ENCODE measurements around the gene IQCH. TPM values are rescaled to one million over a fixed set of nuclear protein-coding genes. Genes with fewer than 3 reads are reported as not detected.
"Not testable (repeated sequence)": the region's sequence is repeated elsewhere in the genome, so short reads cannot be mapped to it uniquely, and the experiment has no call there.

IQCH gene
- polyA plus RNA-seq, 3 donors: 0.35 to 0.90 (median 0.45) TPM

GRCh38 chr15:67241132-67241855 is 13.3 kb upstream of the IQCH start:
- no peak overlapping the region for H3K27ac ChIP-seq (ENCODE audit: low read depth, low read length)
- WGBS, 3 donors: 69 to 86% (median 79%) methylated on average over 4 of the region's 4 CpGs

- no peak overlapping the region for H3K27ac ChIP-seq (ENCODE audit: low read depth, low read length)
- 45 to 62% (median 47%) methylated on average over 3 of the region's 3 CpGs for WGBS, 3 donors
Observed at GRCh38 chr15:67242708-67243111, 11.9 kb upstream of the IQCH start.

- no peak overlapping the region for H3K27ac ChIP-seq (ENCODE audit: low read depth, low read length)
- WGBS, 3 donors: 91 to 97% (median 92%) methylated on average over 3 of the region's 3 CpGs
Observed at GRCh38 chr15:67244971-67245478, 9.6 kb upstream of the IQCH start.

- WGBS, 3 donors: 96 to 98% (median 97%) methylated on average over 5 of the region's 5 CpGs
- H3K27ac ChIP-seq (ENCODE audit: low read depth, low read length): not testable (repeated sequence)
Observed at GRCh38 chr15:67246606-67247005, 8.0 kb upstream of the IQCH start.

- H3K27ac ChIP-seq (ENCODE audit: low read depth, low read length): no peak overlapping the region
Observed at GRCh38 chr15:67248011-67248505, 6.5 kb upstream of the IQCH start.

- H3K27ac ChIP-seq (ENCODE audit: low read depth, low read length): no peak overlapping the region
Observed at GRCh38 chr15:67249830-67250229, 4.8 kb upstream of the IQCH start.

GRCh38 chr15:67251318-67251717 is 3.3 kb upstream of the IQCH start:
- H3K27ac ChIP-seq (ENCODE audit: low read depth, low read length): no peak overlapping the region
- 92 to 99% (median 97%) methylated on average over 5 of the region's 5 CpGs for WGBS, 3 donors

- H3K27ac ChIP-seq (ENCODE audit: low read depth, low read length): no peak overlapping the region
- 80 to 92% (median 90%) methylated on average over 10 to 12 of the region's 12 CpGs for WGBS, 3 donors
Observed at GRCh38 chr15:67253101-67253500, 1.5 kb upstream of the IQCH start.

GRCh38 chr15:67253549-67254237 is 893 bp upstream of the IQCH start:
- 22 to 35% (median 33%) methylated on average over 15 of the region's 15 CpGs for WGBS, 3 donors
- peak overlapping the region; percentile 24 for H3K27ac ChIP-seq (ENCODE audit: low read depth, low read length)

GRCh38 chr15:67256051-67256450 is 1.5 kb downstream of the IQCH start:
- 77 to 84% (median 82%) methylated on average over 3 of the region's 3 CpGs for WGBS, 3 donors
- H3K27ac ChIP-seq (ENCODE audit: low read depth, low read length): no peak overlapping the region

GRCh38 chr15:67258412-67258811 is 3.8 kb downstream of the IQCH start:
- not testable (repeated sequence) for H3K27ac ChIP-seq (ENCODE audit: low read depth, low read length)
- WGBS, 3 donors: 97 to 100% (median 98%) methylated on average over 3 of the region's 3 CpGs

GRCh38 chr15:67259379-67259778 is 4.8 kb downstream of the IQCH start:
- H3K27ac ChIP-seq (ENCODE audit: low read depth, low read length): no peak overlapping the region

- no peak overlapping the region for H3K27ac ChIP-seq (ENCODE audit: low read depth, low read length)
Observed at GRCh38 chr15:67259806-67260205, 5.2 kb downstream of the IQCH start.

- no peak overlapping the region for H3K27ac ChIP-seq (ENCODE audit: low read depth, low read length)
- WGBS, 3 donors: 87 to 90% (median 90%) methylated on average over 6 of the region's 6 CpGs
Observed at GRCh38 chr15:67266870-67267269, 12.3 kb downstream of the IQCH start.

GRCh38 chr15:67267440-67267839 is 12.9 kb downstream of the IQCH start:
- 66 to 77% (median 75%) methylated on average over 3 of the region's 3 CpGs for WGBS, 3 donors
- no peak overlapping the region for H3K27ac ChIP-seq (ENCODE audit: low read depth, low read length)

- WGBS, 3 donors: 74 to 86% (median 81%) methylated on average over 9 of the region's 9 CpGs
Observed at GRCh38 chr15:67267951-67268941, 13.7 kb downstream of the IQCH start.

GRCh38 chr15:67274236-67274635 is 19.6 kb downstream of the IQCH start:
- WGBS, 3 donors: 93 to 100% (median 95%) methylated on average over 1 of the region's 1 CpG
- H3K27ac ChIP-seq (ENCODE audit: low read depth, low read length): no peak overlapping the region

More at GRCh38 chr15:67267951-67268941, 13.7 kb downstream of the IQCH start:
- H3K27ac ChIP-seq (ENCODE audit: low read depth, low read length): no peak overlapping the region

GRCh38 chr15:67276666-67277065 is 22.1 kb downstream of the IQCH start:
- no peak overlapping the region for H3K27ac ChIP-seq (ENCODE audit: low read depth, low read length)
- 89 to 100% (median 94%) methylated on average over 1 of the region's 1 CpG for WGBS, 3 donors

- WGBS, 3 donors: 69 to 73% (median 69%) methylated on average over 2 of the region's 2 CpGs
- no peak overlapping the region for H3K27ac ChIP-seq (ENCODE audit: low read depth, low read length)
Observed at GRCh38 chr15:67280217-67280616, 25.6 kb downstream of the IQCH start.

All from adipose tissue (tissue), 3 donors.